ENCODE results near the gene MPP3.
"Not testable (repeated sequence)": the region's sequence is repeated elsewhere in the genome, so short reads cannot be mapped to it uniquely, and the experiment has no call there.

MPP3 gene

GRCh38 chr17:43860077-43860725 lies 27.3 kb upstream of the MPP3 start:
- no peak for DNase-seq

- DNase-seq, result no peak
These were observed 25.1 kb upstream of the MPP3 start for GRCh38 chr17:43857957-43858600.

- no peak for DNase-seq
These were observed 24.2 kb upstream of the MPP3 start for GRCh38 chr17:43857141-43857540.

- DNase-seq, result no peak
These were observed 23.2 kb upstream of the MPP3 start for GRCh38 chr17:43856141-43856540.

- DNase-seq, result no peak
These were observed 22.1 kb upstream of the MPP3 start for GRCh38 chr17:43855061-43855460.

- no peak for DNase-seq
These were observed 21.6 kb upstream of the MPP3 start for GRCh38 chr17:43854498-43854897.

GRCh38 chr17:43853546-43853945 lies 20.6 kb upstream of the MPP3 start:
- no peak for DNase-seq

- DNase-seq, result no peak
These were observed 19.6 kb upstream of the MPP3 start for GRCh38 chr17:43852571-43852970.

- no peak for DNase-seq
These were observed 16.2 kb upstream of the MPP3 start for GRCh38 chr17:43849116-43849515.

GRCh38 chr17:43848601-43849000 lies 15.7 kb upstream of the MPP3 start:
- DNase-seq, result no peak

- DNase-seq, result no peak
These were observed 14.0 kb upstream of the MPP3 start, which contains the start of gene CD300LG for GRCh38 chr17:43846963-43847371. TSS of gene CD300LG (plus strand) at chr17:43847176. CDS start at chr17:43847217, 41 bp downstream.

- no peak for DNase-seq
These were observed 13.3 kb upstream of the MPP3 start for GRCh38 chr17:43846221-43846712.

- DNase-seq, result no peak
These were observed 12.8 kb upstream of the MPP3 start for GRCh38 chr17:43845766-43846165.

- no peak for DNase-seq
These were observed 11.3 kb upstream of the MPP3 start for GRCh38 chr17:43844241-43844640.

- no peak for DNase-seq
These were observed 10.0 kb upstream of the MPP3 start for GRCh38 chr17:43842975-43843325.

GRCh38 chr17:43842091-43842974 lies 9.4 kb upstream of the MPP3 start:
- not testable (repeated sequence) for DNase-seq

GRCh38 chr17:43841282-43841681 lies 8.3 kb upstream of the MPP3 start:
- DNase-seq, result no peak

- no peak for DNase-seq
These were observed 7.9 kb upstream of the MPP3 start for GRCh38 chr17:43840814-43841213.

GRCh38 chr17:43839670-43840108 lies 6.7 kb upstream of the MPP3 start:
- no peak for DNase-seq

GRCh38 chr17:43834106-43834505 lies 1.2 kb upstream of the MPP3 start:
- DNase-seq, result no peak

- DNase-seq, result no peak
These were observed 574 bp downstream of the MPP3 start for GRCh38 chr17:43832168-43832975.

- no peak for DNase-seq
These were observed 1.3 kb downstream of the MPP3 start for GRCh38 chr17:43831633-43832032.

Measured in KG1 (cell line).